ENCODE results near the gene U2SURP. TPM values are rescaled to one million over a fixed set of nuclear protein-coding genes. Genes with fewer than 3 reads are reported as not detected.

U2SURP gene
- total RNA-seq, 1 donor from 2014 or later, result 232 TPM

DNA sequence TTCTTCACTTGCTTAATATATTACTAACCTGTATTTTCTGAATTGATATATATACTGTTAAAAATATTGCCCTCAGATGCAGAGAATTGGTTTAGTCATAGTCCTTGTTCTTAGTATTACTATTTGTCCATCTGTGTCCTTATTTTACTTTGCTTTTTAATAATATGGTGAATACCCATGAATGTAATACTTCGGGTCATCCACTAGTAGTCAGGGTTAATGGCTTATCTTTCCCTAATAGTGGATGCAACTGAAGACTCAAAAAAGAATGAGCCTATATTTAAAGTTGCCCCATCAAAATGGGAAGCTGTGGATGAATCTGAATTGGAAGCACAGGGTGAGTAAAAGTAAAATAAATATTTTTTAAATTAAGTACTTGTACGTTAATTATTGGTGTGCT lies 36.5 kb downstream of the U2SURP start:
- Histone ChIP-seq H4K20me1 (ENCODE audit: low read depth) (no peaks in the 10 kb centered on the region), H3K4me3 (no peak overlapping the region), H3K79me2 (ENCODE audit: low read depth) (peaks cover 22% of the 10 kb centered on the region), H3K4me2 (no peak overlapping the region), H3K36me3 (peaks cover 50% of the 10 kb centered on the region), H3K9me3 (ENCODE audit: low read depth) (no peaks in the 10 kb centered on the region), H3K9ac (no peak overlapping the region), H2AFZ (replicated peaks) (no peak overlapping the region), H3F3A (ENCODE audit: low read depth) (peaks cover 6% of the 10 kb centered on the region), H3K27ac (no peak overlapping the region), H3K4me1 (no peaks in the 10 kb centered on the region), H3K27me3 (no peaks in the 10 kb centered on the region)
- no peaks in the 10 kb centered on the region for H3K9me3 Mint-ChIP-seq
- no peak overlapping the region for H3K27ac Mint-ChIP-seq
- peaks cover 14% of the 10 kb centered on the region for H3K36me3 Mint-ChIP-seq
- no peaks in the 10 kb centered on the region for H3K4me1 Mint-ChIP-seq
- no peak for DNase-seq (ENCODE audit: low spot score)
- H3K4me3 Mint-ChIP-seq, result no peak overlapping the region
- H3K27me3 Mint-ChIP-seq (ENCODE audit: insufficient read depth, low read depth), result no peaks in the 10 kb centered on the region
- TF ChIP-seq, protein P1, sequence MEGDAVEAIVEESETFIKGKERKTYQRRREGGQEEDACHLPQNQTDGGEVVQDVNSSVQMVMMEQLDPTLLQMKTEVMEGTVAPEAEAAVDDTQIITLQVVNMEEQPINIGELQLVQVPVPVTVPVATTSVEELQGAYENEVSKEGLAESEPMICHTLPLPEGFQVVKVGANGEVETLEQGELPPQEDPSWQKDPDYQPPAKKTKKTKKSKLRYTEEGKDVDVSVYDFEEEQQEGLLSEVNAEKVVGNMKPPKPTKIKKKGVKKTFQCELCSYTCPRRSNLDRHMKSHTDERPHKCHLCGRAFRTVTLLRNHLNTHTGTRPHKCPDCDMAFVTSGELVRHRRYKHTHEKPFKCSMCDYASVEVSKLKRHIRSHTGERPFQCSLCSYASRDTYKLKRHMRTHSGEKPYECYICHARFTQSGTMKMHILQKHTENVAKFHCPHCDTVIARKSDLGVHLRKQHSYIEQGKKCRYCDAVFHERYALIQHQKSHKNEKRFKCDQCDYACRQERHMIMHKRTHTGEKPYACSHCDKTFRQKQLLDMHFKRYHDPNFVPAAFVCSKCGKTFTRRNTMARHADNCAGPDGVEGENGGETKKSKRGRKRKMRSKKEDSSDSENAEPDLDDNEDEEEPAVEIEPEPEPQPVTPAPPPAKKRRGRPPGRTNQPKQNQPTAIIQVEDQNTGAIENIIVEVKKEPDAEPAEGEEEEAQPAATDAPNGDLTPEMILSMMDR (IDR thresholded peaks at IDR 0.05), result peak; percentile 15
- no peak for TF ChIP-seq EZH2 (IDR thresholded peaks at IDR 0.05)

DNA sequence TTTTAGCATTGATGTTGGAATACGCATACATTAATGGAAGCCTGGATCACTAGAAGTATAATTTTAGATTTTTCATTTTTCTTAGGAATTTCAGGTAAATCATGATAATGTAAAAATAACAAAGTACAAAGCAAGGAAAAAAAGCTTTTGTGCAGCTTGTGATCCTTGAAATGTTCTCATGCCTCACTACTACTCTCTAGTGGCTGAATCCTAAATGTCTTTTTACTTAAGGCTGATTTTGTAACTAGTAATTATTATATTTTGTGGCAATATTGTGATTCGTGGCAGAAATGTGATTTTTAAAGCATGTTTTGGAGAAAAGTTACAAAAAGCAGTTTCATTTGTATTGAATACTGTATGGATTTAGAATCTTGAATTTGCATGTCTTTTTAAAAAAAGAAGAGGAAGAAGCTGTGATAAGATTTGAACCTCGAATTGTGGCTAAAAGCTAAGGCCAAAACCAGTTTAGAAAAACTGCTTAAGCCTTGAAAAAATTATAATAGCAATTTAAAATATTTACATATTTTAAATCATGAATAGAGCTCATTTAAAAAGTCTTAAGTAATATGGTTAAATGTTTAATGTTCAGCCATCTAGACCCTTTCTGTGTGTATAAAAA lies 39.0 kb downstream of the U2SURP start:
- TF ChIP-seq, protein P1 (IDR thresholded peaks at IDR 0.05), result peak; percentile 58
- no peak for TF ChIP-seq EZH2 (IDR thresholded peaks at IDR 0.05)
- Mint-ChIP-seq H3K36me3 (peaks cover 19% of the 10 kb centered on the region), H3K27me3 (ENCODE audit: insufficient read depth, low read depth) (no peaks in the 10 kb centered on the region), H3K27ac (no peak overlapping the region), H3K9me3 (no peaks in the 10 kb centered on the region), H3K4me3 (no peak overlapping the region), H3K4me1 (no peaks in the 10 kb centered on the region)
- Histone ChIP-seq H3F3A (ENCODE audit: low read depth) (peaks cover 3% of the 10 kb centered on the region), H4K20me1 (ENCODE audit: low read depth) (no peaks in the 10 kb centered on the region), H3K4me1 (no peaks in the 10 kb centered on the region), H3K27me3 (no peaks in the 10 kb centered on the region), H2AFZ (replicated peaks) (no peak overlapping the region), H3K9me3 (ENCODE audit: low read depth) (no peaks in the 10 kb centered on the region), H3K79me2 (ENCODE audit: low read depth) (peaks cover 22% of the 10 kb centered on the region), H3K36me3 (peaks cover 50% of the 10 kb centered on the region), H3K9ac (no peak overlapping the region), H3K4me3 (no peak overlapping the region), H3K4me2 (no peak overlapping the region), H3K27ac (no peak overlapping the region)
- DNase-seq (ENCODE audit: low spot score), result peak; percentile 19

DNA sequence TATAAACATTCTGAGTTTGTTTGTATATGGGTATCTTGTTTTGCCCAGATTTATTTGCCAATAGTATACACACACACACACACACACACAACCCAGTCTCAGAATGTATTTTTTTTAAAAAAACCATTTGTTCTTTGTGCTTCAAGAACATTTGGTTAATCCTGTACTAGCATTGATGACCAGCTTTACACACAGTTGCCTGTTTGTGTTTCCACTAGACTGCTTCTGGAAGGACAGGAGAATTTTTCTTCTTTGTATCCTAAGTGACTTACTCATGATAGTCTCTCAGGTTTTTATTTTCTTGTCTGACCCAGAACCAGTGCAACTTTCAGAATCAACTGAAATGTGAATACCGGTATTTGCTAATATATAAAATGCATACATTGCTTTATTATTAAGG lies 40.5 kb downstream of the U2SURP start:
- Mint-ChIP-seq H3K36me3 (peaks cover 23% of the 10 kb centered on the region), H3K4me1 (no peaks in the 10 kb centered on the region), H3K4me3 (no peak overlapping the region), H3K27me3 (ENCODE audit: insufficient read depth, low read depth) (no peaks in the 10 kb centered on the region), H3K9me3 (peaks cover 2% of the 10 kb centered on the region), H3K27ac (no peak overlapping the region)
- DNase-seq (ENCODE audit: low spot score), result no peak
- no peak overlapping the region for H3K4me2 ChIP-seq
- no peaks in the 10 kb centered on the region for H4K20me1 ChIP-seq (ENCODE audit: low read depth)
- peak overlapping the region; percentile 5 for H3K27ac ChIP-seq
- peaks cover 6% of the 10 kb centered on the region for H3F3A ChIP-seq (ENCODE audit: low read depth)
- H3K4me3 ChIP-seq, result no peak overlapping the region
- H3K9me3 ChIP-seq (ENCODE audit: low read depth), result no peaks in the 10 kb centered on the region
- H3K4me1 ChIP-seq, result no peaks in the 10 kb centered on the region
- peaks cover 22% of the 10 kb centered on the region for H3K79me2 ChIP-seq (ENCODE audit: low read depth)
- H3K27me3 ChIP-seq, result no peaks in the 10 kb centered on the region
- peaks cover 56% of the 10 kb centered on the region for H3K36me3 ChIP-seq
- TF ChIP-seq EZH2phosphoT487 (IDR thresholded peaks at IDR 0.05) (no peak), EZH2 (IDR thresholded peaks at IDR 0.05) (no peak)
- TF ChIP-seq, protein P1 (IDR thresholded peaks at IDR 0.05), result no peak
- no peak overlapping the region for H2AFZ ChIP-seq (replicated peaks)
- H3K9ac ChIP-seq, result no peak overlapping the region
